Glutamatergic neuron (in vitro differentiated cells): Measurements from ENCODE around the gene ZNRF1. TPM values are rescaled to one million over a fixed set of nuclear protein-coding genes. Genes with fewer than 3 reads are reported as not detected.

Source experiments
- DNase-seq: peaks from one replicate; pipeline ENCODE4 v3.0.0; 2022
- H3K27ac Mint-ChIP-seq: one replicate; pipeline ENCODE4 v1.8.0; 2020; ENCODE audit warnings: mild to moderate bottlenecking, mixed read lengths, inconsistent platforms; ENCODE audit not compliant: unreplicated experiment
- H3K27me3 Mint-ChIP-seq: one replicate; pipeline ENCODE4 v1.8.0; 2020; ENCODE audit warnings: mild to moderate bottlenecking, moderate library complexity, mixed read lengths, inconsistent platforms; ENCODE audit not compliant: unreplicated experiment
- H3K36me3 Mint-ChIP-seq: one replicate; pipeline ENCODE4 v1.8.0; 2020; ENCODE audit warnings: mild to moderate bottlenecking, mixed read lengths, inconsistent platforms; ENCODE audit not compliant: unreplicated experiment
- H3K4me1 Mint-ChIP-seq: one replicate; pipeline ENCODE4 v1.8.0; 2020; ENCODE audit warnings: mild to moderate bottlenecking, low read depth, mixed read lengths, inconsistent platforms; ENCODE audit not compliant: unreplicated experiment
- H3K4me3 Mint-ChIP-seq: one replicate; pipeline ENCODE4 v1.8.0; 2020; ENCODE audit warnings: mild to moderate bottlenecking, mixed read lengths, inconsistent platforms; ENCODE audit not compliant: unreplicated experiment
- H3K9me3 Mint-ChIP-seq: one replicate; pipeline ENCODE4 v1.8.0; 2020; ENCODE audit warnings: mild to moderate bottlenecking, moderate library complexity, mixed read lengths, inconsistent platforms; ENCODE audit not compliant: unreplicated experiment
- CTCF ChIP-seq: fragments of 200-600 bp; sonication (generic); IDR thresholded peaks from one replicate; pipeline ENCODE4 v1.5.0; 2021; ENCODE audit not compliant: partially characterized antibody, unreplicated experiment
- long read RNA-seq: library from polyadenylated mRNA; unstranded; transcript quantifications from one replicate; pipeline ENCODE4 v2.0.0, GENCODE V29; 2020; ENCODE audit not compliant: unreplicated experiment
- total RNA-seq: library from RNA; stranded (reverse); fragmentation: NEBNext Ultra II Directional; extraction: Animal tissue kit (Norgen Biotek cat#: 25700); gene quantifications from one replicate; pipeline ENCODE4 v1.2.1, GENCODE V29; 2021; ENCODE audit not compliant: unreplicated experiment

The ZNRF1 gene
- total RNA-seq: 55.3 TPM
- long read RNA-seq, full-length matches to known transcripts: 6 of 6 reads
- long read RNA-seq, partial matches to known transcripts: 0 of 6 reads
- long read RNA-seq, other reads (novel, unspliced or antisense): 0 of 6 reads

- peak within 1 kb of the TSS; percentile 99 for H3K4me3 Mint-ChIP-seq
- DNase-seq: peak; percentile 96
- peak; percentile 82 for TF ChIP-seq CTCF
- H3K27me3 Mint-ChIP-seq: peaks cover 13% of the 10 kb centered on the region
- H3K9me3 Mint-ChIP-seq: peaks cover 9% of the 10 kb centered on the region
- H3K36me3 Mint-ChIP-seq: no peaks in the 10 kb centered on the region
- H3K4me1 Mint-ChIP-seq: peaks cover 19% of the 10 kb centered on the region
- peak within 1 kb of the TSS; percentile 86 for H3K27ac Mint-ChIP-seq
Measured at GRCh38 chr16:74998481-74999218, at the start of gene ZNRF1. Gene ZNRF1 (plus strand): TSS chr16:74999024. CDS start chr16:74999672, 648 bp downstream.

GRCh38 chr16:74949309-74949708 lies 49.5 kb upstream of the ZNRF1 start:
- H3K4me3 Mint-ChIP-seq: no peak overlapping the region
- no peak for TF ChIP-seq CTCF
- peaks cover 2% of the 10 kb centered on the region for H3K9me3 Mint-ChIP-seq
- no peak for DNase-seq
- no peak overlapping the region for H3K27ac Mint-ChIP-seq
- no peaks in the 10 kb centered on the region for H3K27me3 Mint-ChIP-seq
- no peaks in the 10 kb centered on the region for H3K4me1 Mint-ChIP-seq
- H3K36me3 Mint-ChIP-seq: peaks cover 5% of the 10 kb centered on the region

- Mint-ChIP-seq H3K36me3 (peaks cover 11% of the 10 kb centered on the region), H3K27ac (no peak overlapping the region), H3K4me1 (no peaks in the 10 kb centered on the region), H3K4me3 (no peak overlapping the region), H3K9me3 (peaks cover 2% of the 10 kb centered on the region), H3K27me3 (no peaks in the 10 kb centered on the region)
- no peak for TF ChIP-seq CTCF
- DNase-seq: no peak
Measured at GRCh38 chr16:74950511-74950910, 48.3 kb upstream of the ZNRF1 start.

GRCh38 chr16:74951206-74951605 lies 47.6 kb upstream of the ZNRF1 start:
- no peak overlapping the region for H3K4me3 Mint-ChIP-seq
- DNase-seq: peak; percentile 19
- no peaks in the 10 kb centered on the region for H3K4me1 Mint-ChIP-seq
- H3K27me3 Mint-ChIP-seq: no peaks in the 10 kb centered on the region
- TF ChIP-seq CTCF: no peak
- H3K9me3 Mint-ChIP-seq: peaks cover 2% of the 10 kb centered on the region
- H3K36me3 Mint-ChIP-seq: peaks cover 11% of the 10 kb centered on the region
- no peak overlapping the region for H3K27ac Mint-ChIP-seq

GRCh38 chr16:74951681-74952080 lies 47.1 kb upstream of the ZNRF1 start:
- DNase-seq: no peak
- peaks cover 9% of the 10 kb centered on the region for H3K36me3 Mint-ChIP-seq
- TF ChIP-seq CTCF: no peak
- H3K4me3 Mint-ChIP-seq: no peak overlapping the region
- no peaks in the 10 kb centered on the region for H3K4me1 Mint-ChIP-seq
- H3K27ac Mint-ChIP-seq: no peak overlapping the region
- H3K9me3 Mint-ChIP-seq: peaks cover 2% of the 10 kb centered on the region
- no peaks in the 10 kb centered on the region for H3K27me3 Mint-ChIP-seq
